ENCODE results near the gene PPP2R1A.

The PPP2R1A gene

DNA sequence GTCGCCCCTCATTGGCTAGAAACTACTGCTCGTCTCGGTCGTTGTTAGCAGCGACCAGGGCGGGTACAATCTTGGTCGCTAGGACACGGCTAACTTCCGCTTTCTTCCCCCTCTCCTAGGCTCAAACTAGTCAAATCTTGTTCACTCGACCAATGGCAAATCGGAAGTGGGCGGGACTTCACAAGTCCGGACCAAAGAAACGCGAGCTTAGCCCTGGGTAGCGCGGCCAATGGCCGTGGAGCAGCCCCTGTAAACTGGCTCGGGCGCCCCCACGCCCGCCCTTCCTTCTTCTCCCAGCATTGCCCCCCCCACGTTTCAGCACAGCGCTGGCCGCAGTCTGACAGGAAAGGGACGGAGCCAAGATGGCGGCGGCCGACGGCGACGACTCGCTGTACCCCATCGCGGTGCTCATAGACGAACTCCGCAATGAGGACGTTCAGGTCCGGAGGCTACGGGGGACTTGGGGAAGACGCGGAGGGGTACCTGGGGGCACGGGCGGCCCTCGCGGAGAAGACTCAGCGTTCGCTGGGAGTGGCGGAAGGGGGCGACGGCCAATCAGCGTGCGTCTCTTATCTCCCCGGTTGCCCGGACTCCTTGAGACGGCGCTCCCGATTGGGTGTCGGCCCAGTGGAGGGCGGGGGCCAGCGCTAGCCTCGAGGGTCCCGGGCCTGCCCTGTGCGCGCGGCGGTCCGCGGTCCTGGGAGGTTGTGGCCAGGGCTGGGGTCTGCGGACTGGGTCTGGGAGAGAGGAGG, at the start of gene PPP2R1A (continued):
- TF ChIP-seq, protein P1, sequence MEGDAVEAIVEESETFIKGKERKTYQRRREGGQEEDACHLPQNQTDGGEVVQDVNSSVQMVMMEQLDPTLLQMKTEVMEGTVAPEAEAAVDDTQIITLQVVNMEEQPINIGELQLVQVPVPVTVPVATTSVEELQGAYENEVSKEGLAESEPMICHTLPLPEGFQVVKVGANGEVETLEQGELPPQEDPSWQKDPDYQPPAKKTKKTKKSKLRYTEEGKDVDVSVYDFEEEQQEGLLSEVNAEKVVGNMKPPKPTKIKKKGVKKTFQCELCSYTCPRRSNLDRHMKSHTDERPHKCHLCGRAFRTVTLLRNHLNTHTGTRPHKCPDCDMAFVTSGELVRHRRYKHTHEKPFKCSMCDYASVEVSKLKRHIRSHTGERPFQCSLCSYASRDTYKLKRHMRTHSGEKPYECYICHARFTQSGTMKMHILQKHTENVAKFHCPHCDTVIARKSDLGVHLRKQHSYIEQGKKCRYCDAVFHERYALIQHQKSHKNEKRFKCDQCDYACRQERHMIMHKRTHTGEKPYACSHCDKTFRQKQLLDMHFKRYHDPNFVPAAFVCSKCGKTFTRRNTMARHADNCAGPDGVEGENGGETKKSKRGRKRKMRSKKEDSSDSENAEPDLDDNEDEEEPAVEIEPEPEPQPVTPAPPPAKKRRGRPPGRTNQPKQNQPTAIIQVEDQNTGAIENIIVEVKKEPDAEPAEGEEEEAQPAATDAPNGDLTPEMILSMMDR (tag by site-specific recombination; IDR thresholded peaks at IDR 0.05): 0 out of 2 replicates have a peak, but pooled peaks have one; percentile 10
- TF ChIP-seq ZBTB1 (tag by site-specific recombination; IDR thresholded peaks at IDR 0.05) (no peak), SP3 (tag by site-specific recombination; IDR thresholded peaks at IDR 0.05) (peak; percentile 80), ZNF302 (tag by site-specific recombination; IDR thresholded peaks at IDR 0.05; ENCODE audit: low read depth) (0 out of 2 replicates have a peak, but pooled peaks have one; percentile 36), RBAK (tag by site-specific recombination; IDR thresholded peaks at IDR 0.05) (no peak), ZNF626 (tag by site-specific recombination; IDR thresholded peaks at IDR 0.05) (no peak), GLI4 (tag by site-specific recombination; IDR thresholded peaks at IDR 0.05) (peak; percentile 93), ZNF366 (tag by site-specific recombination; conservative IDR thresholded peaks at IDR 0.05) (peak; percentile 97), ZBTB20 (tag by site-specific recombination; IDR thresholded peaks at IDR 0.05) (peak; percentile 89), KLF7 (tag by site-specific recombination; IDR thresholded peaks at IDR 0.05; ENCODE audit: borderline replicate concordance) (peak; percentile 66; the same call in 1 of the 2 replicates), ZSCAN16 (tag by site-specific recombination; IDR thresholded peaks at IDR 0.05) (0 out of 2 replicates have a peak, but pooled peaks have one; percentile 10), ZBTB7A (tag by site-specific recombination; IDR thresholded peaks at IDR 0.05; ENCODE audit: low read depth) (0 out of 2 replicates have a peak, but pooled peaks have one; percentile 71), ZNF24 (tag by site-specific recombination; IDR thresholded peaks at IDR 0.05) (peak; percentile 25; the same call in 1 of the 2 replicates), ZNF239 (tag by site-specific recombination; IDR thresholded peaks at IDR 0.05) (no peak), ZNF274 (IDR thresholded peaks at IDR 0.05; ENCODE audit: low read length) (no peak), ZNF274 (tag by site-specific recombination; IDR thresholded peaks at IDR 0.05; ENCODE audit: borderline replicate concordance) (no peak), KLF1 (tag by site-specific recombination; IDR thresholded peaks at IDR 0.05) (peak; percentile 57), ZNF214 (tag by site-specific recombination; IDR thresholded peaks at IDR 0.05; ENCODE audit: borderline replicate concordance) (no peak), TRIM28 (IDR thresholded peaks at IDR 0.05; ENCODE audit: borderline replicate concordance, low read length) (no peak), KLF8 (tag by site-specific recombination; IDR thresholded peaks at IDR 0.05) (no peak; the same call in none of the 2 replicates), ZNF16 (tag by site-specific recombination; IDR thresholded peaks at IDR 0.05; ENCODE audit: low read depth) (no peak), ZXDB (tag by site-specific recombination; IDR thresholded peaks at IDR 0.05) (peak; percentile 100)
- TF ChIP-seq, protein P2, sequence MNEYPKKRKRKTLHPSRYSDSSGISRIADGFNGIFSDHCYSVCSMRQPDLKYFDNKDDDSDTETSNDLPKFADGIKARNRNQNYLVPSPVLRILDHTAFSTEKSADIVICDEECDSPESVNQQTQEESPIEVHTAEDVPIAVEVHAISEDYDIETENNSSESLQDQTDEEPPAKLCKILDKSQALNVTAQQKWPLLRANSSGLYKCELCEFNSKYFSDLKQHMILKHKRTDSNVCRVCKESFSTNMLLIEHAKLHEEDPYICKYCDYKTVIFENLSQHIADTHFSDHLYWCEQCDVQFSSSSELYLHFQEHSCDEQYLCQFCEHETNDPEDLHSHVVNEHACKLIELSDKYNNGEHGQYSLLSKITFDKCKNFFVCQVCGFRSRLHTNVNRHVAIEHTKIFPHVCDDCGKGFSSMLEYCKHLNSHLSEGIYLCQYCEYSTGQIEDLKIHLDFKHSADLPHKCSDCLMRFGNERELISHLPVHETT (tag by site-specific recombination; IDR thresholded peaks at IDR 0.05): 0 out of 2 replicates have a peak, but pooled peaks have one; percentile 16
- TF ChIP-seq, protein P3, sequence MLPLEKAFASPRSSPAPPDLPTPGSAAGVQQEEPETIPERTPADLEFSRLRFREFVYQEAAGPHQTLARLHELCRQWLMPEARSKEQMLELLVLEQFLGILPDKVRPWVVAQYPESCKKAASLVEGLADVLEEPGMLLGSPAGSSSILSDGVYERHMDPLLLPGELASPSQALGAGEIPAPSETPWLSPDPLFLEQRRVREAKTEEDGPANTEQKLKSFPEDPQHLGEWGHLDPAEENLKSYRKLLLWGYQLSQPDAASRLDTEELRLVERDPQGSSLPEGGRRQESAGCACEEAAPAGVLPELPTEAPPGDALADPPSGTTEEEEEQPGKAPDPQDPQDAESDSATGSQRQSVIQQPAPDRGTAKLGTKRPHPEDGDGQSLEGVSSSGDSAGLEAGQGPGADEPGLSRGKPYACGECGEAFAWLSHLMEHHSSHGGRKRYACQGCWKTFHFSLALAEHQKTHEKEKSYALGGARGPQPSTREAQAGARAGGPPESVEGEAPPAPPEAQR (tag by site-specific recombination; IDR thresholded peaks at IDR 0.05): peak; percentile 35; the same call in 1 of the 2 replicates
- TF ChIP-seq, protein P4, sequence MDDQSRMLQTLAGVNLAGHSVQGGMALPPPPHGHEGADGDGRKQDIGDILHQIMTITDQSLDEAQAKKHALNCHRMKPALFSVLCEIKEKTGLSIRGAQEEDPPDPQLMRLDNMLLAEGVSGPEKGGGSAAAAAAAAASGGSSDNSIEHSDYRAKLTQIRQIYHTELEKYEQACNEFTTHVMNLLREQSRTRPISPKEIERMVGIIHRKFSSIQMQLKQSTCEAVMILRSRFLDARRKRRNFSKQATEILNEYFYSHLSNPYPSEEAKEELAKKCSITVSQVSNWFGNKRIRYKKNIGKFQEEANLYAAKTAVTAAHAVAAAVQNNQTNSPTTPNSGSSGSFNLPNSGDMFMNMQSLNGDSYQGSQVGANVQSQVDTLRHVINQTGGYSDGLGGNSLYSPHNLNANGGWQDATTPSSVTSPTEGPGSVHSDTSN (CRISPR knock-in tag; IDR thresholded peaks at IDR 0.05): peak; percentile 75; the same call in 1 of the 2 replicates
- TF ChIP-seq, protein P5, sequence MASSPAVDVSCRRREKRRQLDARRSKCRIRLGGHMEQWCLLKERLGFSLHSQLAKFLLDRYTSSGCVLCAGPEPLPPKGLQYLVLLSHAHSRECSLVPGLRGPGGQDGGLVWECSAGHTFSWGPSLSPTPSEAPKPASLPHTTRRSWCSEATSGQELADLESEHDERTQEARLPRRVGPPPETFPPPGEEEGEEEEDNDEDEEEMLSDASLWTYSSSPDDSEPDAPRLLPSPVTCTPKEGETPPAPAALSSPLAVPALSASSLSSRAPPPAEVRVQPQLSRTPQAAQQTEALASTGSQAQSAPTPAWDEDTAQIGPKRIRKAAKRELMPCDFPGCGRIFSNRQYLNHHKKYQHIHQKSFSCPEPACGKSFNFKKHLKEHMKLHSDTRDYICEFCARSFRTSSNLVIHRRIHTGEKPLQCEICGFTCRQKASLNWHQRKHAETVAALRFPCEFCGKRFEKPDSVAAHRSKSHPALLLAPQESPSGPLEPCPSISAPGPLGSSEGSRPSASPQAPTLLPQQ (tag by site-specific recombination; IDR thresholded peaks at IDR 0.05): peak; percentile 58; the same call in 1 of the 2 replicates
- TF ChIP-seq, protein P6, sequence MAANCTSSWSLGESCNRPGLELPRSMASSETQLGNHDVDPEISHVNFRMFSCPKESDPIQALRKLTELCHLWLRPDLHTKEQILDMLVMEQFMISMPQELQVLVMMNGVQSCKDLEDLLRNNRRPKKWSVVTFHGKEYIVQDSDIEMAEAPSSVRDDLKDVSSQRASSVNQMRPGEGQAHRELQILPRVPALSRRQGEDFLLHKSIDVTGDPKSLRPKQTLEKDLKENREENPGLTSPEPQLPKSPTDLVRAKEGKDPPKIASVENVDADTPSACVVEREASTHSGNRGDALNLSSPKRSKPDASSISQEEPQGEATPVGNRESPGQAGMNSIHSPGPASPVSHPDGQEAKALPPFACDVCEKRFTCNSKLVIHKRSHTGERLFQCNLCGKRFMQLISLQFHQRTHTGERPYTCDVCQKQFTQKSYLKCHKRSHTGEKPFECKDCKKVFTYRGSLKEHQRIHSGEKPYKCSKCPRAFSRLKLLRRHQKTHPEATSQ (tag by site-specific recombination; IDR thresholded peaks at IDR 0.05): no peak
- TF ChIP-seq, protein P7, sequence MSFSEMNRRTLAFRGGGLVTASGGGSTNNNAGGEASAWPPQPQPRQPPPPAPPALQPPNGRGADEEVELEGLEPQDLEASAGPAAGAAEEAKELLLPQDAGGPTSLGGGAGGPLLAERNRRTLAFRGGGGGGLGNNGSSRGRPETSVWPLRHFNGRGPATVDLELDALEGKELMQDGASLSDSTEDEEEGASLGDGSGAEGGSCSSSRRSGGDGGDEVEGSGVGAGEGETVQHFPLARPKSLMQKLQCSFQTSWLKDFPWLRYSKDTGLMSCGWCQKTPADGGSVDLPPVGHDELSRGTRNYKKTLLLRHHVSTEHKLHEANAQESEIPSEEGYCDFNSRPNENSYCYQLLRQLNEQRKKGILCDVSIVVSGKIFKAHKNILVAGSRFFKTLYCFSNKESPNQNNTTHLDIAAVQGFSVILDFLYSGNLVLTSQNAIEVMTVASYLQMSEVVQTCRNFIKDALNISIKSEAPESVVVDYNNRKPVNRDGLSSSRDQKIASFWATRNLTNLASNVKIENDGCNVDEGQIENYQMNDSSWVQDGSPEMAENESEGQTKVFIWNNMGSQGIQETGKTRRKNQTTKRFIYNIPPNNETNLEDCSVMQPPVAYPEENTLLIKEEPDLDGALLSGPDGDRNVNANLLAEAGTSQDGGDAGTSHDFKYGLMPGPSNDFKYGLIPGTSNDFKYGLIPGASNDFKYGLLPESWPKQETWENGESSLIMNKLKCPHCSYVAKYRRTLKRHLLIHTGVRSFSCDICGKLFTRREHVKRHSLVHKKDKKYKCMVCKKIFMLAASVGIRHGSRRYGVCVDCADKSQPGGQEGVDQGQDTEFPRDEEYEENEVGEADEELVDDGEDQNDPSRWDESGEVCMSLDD (tag by site-specific recombination; IDR thresholded peaks at IDR 0.05): peak; percentile 90; the same call in 1 of the 2 replicates
